ENCODE measurements around the gene GFAP.

- TF ChIP-seq EZH2 (IDR thresholded peaks at IDR 0.05; ENCODE audit: low read length, missing control alignments) = no peak
- TF ChIP-seq, protein P1, sequence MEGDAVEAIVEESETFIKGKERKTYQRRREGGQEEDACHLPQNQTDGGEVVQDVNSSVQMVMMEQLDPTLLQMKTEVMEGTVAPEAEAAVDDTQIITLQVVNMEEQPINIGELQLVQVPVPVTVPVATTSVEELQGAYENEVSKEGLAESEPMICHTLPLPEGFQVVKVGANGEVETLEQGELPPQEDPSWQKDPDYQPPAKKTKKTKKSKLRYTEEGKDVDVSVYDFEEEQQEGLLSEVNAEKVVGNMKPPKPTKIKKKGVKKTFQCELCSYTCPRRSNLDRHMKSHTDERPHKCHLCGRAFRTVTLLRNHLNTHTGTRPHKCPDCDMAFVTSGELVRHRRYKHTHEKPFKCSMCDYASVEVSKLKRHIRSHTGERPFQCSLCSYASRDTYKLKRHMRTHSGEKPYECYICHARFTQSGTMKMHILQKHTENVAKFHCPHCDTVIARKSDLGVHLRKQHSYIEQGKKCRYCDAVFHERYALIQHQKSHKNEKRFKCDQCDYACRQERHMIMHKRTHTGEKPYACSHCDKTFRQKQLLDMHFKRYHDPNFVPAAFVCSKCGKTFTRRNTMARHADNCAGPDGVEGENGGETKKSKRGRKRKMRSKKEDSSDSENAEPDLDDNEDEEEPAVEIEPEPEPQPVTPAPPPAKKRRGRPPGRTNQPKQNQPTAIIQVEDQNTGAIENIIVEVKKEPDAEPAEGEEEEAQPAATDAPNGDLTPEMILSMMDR (conservative IDR thresholded peaks at IDR 0.05 in 1 of 2, IDR thresholded peaks at IDR 0.05 in 1 of 2; ENCODE audit: low read depth in 1 of 2, low read length in 2 of 2) = no peak
Observed at GRCh38 chr17:44932787-44933097, 17.4 kb upstream of the GFAP start.
